GM21529 (cell line): ENCODE measurements around the gene OXLD1.

ENCODE experiments used
- ATAC-seq: cut with Tn5 transposase; IDR thresholded peaks from one replicate; pipeline ENCODE4 v1.9.1; 2021; ENCODE audit not compliant: unreplicated experiment

The OXLD1 gene

GRCh38 chr17:81666342-81667191 lies at the start of gene OXLD1, which contains the start of gene CCDC137:
Gene OXLD1, minus strand, starts transcription at chr17:81666605. Its CDS starts 28 bp downstream, at chr17:81666577.
Gene CCDC137, plus strand, starts transcription at chr17:81666737. Its CDS starts 30 bp downstream, at chr17:81666767.
- ATAC-seq, result peak; percentile 88

- no peak for ATAC-seq
Observed at GRCh38 chr17:81715107-81715871, 48.9 kb upstream of the OXLD1 start.

GRCh38 chr17:81714412-81715106 lies 48.2 kb upstream of the OXLD1 start:
- ATAC-seq, result no peak

GRCh38 chr17:81713556-81714411 lies 47.4 kb upstream of the OXLD1 start:
- no peak for ATAC-seq

- ATAC-seq, result no peak
Observed at GRCh38 chr17:81713004-81713555, 46.7 kb upstream of the OXLD1 start.

GRCh38 chr17:81712468-81713003 lies 46.1 kb upstream of the OXLD1 start:
- ATAC-seq, result peak; percentile 11

GRCh38 chr17:81711814-81712467 lies 45.5 kb upstream of the OXLD1 start, which contains the start of gene SLC25A10:
Gene SLC25A10, plus strand, starts transcription at chr17:81712284. Its CDS starts 143 bp downstream, at chr17:81712427.
- ATAC-seq, result peak; percentile 55

GRCh38 chr17:81710514-81711308 lies 44.3 kb upstream of the OXLD1 start:
- ATAC-seq, result no peak

- ATAC-seq, result no peak
Observed at GRCh38 chr17:81708739-81709185, 42.4 kb upstream of the OXLD1 start.

GRCh38 chr17:81707725-81708646 lies 41.6 kb upstream of the OXLD1 start:
- ATAC-seq, result no peak

GRCh38 chr17:81706757-81707624 lies 40.6 kb upstream of the OXLD1 start:
- ATAC-seq, result no peak

- no peak for ATAC-seq
Observed at GRCh38 chr17:81706232-81706611, 39.8 kb upstream of the OXLD1 start.

GRCh38 chr17:81705518-81706231 lies 39.3 kb upstream of the OXLD1 start:
- no peak for ATAC-seq

GRCh38 chr17:81703747-81704654 lies 37.6 kb upstream of the OXLD1 start:
- peak; percentile 6 for ATAC-seq
